Effector CD4-positive, alpha-beta T cell (primary cell): ENCODE data around the gene TUT4.
A peak's percentile ranks its signal among the peaks of the same experiment; 100 is the strongest.

Experiments used
- DNase-seq: peaks from one replicate; pipeline ENCODE4 v3.0.0-alpha.2; 2020

TUT4 gene

DNA sequence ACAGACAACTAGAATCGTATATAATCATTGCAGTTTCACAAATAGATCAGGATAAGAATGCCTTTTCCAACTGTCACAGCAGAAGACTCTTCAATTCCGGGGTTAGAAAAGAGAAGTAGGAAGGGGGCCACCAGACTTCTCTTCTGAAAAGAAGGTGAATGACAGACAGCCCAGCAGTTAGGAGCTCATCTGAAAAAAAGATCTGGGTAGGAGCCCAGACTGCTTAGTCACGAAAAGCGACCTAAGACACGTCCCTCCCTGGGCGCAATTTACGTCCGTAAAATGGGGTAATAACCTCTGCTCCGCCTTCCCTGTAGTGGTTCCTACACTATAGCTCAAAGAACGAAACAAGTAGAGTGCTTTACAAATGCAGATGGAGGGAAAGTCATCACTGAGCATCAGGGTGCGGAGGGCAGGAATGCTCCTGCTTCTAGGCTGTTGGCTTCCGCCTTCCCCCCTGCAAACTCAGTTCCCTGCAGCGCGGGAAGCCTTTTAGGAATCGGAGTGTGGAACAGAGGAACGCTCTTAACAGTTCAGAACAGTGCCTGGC is 149.3 kb downstream of the TUT4 start:
- peak; percentile 39 for DNase-seq

DNA sequence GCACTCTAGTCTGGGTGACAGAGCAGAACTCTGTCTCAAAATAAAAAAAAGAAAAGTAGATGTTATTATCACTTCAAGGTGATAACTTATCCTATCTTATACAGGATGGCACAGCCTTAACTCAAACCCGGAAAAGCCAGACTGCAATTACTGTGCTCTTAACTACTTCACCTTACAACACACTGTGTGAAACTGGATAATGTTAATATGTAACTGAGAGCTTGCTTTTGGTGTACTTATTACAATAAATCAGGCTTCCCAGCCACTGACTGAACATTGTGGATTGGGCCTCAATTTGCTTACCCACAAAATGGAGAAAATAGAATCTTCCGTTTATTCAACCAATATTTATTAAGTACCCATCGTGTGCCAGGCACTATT is 150.0 kb downstream of the TUT4 start:
- no peak for DNase-seq

DNA sequence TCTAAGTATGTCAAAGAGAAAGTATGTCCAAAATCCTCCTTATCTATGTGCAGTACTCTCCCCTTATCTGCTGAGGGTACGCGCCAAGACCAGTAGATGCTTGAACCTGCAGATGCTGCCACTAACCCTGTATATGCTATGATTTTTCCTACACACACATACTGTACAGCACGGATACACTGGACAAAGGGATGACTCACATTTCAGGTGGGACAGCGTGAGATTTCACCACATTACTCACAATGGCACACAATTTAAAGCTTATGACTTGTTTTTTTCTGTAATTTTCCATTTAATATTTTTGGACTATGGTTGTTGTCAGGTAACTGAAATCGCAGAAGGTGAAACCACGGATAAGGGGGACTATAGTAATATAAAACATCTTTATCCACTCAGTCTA is 152.8 kb downstream of the TUT4 start:
- no peak for DNase-seq

DNA sequence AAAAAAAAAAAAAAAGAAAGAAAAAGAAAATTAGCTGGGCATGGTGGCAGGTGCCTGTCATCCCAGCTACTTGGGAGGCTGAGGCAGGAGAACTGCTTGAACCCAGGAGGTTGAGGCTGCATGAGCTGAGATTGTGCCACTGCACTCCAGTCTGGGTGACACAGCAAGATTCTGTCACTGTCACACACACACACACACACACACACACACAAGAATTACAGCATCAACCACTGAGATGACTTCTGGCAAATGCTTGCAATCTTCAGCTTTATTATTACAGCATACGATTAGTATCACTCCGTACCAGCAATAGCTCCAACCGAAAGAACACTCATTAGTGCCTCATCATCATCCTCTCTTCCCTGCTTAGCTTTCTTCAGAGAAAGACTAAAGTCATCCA is 153.3 kb downstream of the TUT4 start:
- no peak for DNase-seq

DNA sequence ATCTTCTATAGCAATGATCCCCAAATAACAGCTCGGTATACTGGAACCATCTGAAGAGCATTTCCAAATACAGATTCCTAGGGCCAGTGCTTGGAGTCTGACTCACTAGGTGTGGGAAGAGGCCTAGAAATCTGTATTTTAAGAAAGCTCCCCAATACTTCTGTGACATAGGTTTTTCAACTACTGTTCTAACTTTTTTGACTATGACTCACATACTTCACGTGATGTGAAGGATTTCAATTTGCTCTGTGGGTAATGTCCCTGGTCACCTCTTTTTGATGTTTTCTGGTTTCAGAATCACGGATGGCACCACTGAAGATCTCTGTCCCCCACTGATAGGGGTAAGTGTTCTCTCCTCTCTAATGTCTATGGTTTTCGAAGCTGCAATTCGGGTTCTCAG is 159.7 kb downstream of the TUT4 start:
- DNase-seq: no peak

DNA sequence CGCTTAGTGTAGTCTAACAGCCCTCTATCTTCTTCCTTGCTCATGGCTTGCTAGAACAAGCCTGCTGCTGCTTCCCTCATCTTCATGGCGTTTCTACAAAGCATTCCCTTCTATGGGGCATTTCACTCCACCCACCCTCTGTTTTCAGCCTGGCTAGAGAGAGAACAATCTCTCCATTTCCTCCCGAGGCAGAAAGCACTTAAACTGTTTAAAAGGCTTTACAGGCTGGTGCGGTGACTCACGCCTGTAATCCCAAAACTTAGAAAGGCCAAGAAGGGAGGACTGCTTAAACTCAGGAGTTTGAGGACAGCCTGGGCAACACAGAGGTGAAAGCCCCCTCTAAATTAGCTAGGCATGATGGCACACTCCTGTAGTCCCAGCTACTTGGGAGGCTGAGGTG is 166.4 kb downstream of the TUT4 start:
- DNase-seq: no peak

DNA sequence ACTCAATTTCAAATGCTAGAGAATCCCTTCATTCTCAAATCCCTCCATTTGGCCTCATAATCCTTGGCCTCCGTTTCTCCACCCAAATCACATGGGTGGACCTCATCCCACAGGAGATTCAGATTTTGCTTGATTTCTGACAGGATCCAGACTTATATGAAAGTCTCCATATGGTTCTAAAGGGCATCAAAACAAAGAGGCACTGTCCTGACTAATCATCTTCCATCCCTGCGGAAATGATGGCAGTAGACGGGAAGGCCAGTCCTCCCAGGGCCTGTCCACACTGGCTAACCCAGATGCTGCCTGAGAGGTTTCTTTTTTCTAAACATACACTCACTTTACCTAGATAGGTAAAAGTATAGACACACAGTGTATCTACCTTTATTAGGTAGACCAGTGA is 167.5 kb downstream of the TUT4 start:
- no peak for DNase-seq
